ENCODE data around the gene BPTF.
"Not testable (repeated sequence)": the region's sequence is repeated elsewhere in the genome, so short reads cannot be mapped to it uniquely, and the experiment has no call there.

The BPTF gene

GRCh38 chr17:67863624-67864247, 38.4 kb downstream of the BPTF start:
- peaks cover 7% of the 10 kb centered on the region for H3K36me3 ChIP-seq (ENCODE audit: control insufficient read depth, insufficient read depth, low read length)
- H3K9ac ChIP-seq (ENCODE audit: low read depth, low read length): no peak overlapping the region
- H3K4me1 ChIP-seq (ENCODE audit: control insufficient read depth, insufficient read depth, low read length): no peaks in the 10 kb centered on the region
- H3K9me3 ChIP-seq (ENCODE audit: control insufficient read depth, insufficient read depth, low read length): no peaks in the 10 kb centered on the region
- H3K27me3 ChIP-seq (ENCODE audit: control insufficient read depth, insufficient read depth, low read length): no peaks in the 10 kb centered on the region
- no peak overlapping the region for H3K4me3 ChIP-seq (ENCODE audit: low read depth, low read length)

- Histone ChIP-seq H3K27me3 (ENCODE audit: control insufficient read depth, insufficient read depth, low read length) (no peaks in the 10 kb centered on the region), H3K4me3 (ENCODE audit: low read depth, low read length) (no peak overlapping the region)
Observed at GRCh38 chr17:67865438-67865837, 40.1 kb downstream of the BPTF start.

DNA sequence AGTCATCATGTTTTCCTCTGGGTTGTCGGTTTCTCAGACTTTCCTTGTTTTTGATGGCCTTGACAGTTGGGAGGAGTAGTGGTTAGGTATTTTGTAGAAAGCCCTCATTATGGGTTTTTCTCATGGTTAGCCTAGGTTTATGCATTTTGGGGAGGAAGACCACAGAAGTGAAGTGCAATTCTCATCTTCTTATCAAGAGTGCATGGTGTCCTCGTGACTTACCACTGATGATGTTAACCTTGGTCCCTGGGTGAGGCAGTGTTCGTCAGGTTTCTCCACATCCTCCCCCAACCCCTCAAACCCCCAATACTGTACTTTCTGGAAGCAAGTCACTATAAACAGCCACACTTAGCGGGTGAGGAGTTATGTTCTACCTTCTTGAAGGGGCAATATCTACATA, 42.3 kb downstream of the BPTF start:
- Histone ChIP-seq H3K27me3 (ENCODE audit: control insufficient read depth, insufficient read depth, low read length) (no peaks in the 10 kb centered on the region), H3K4me3 (ENCODE audit: low read depth, low read length) (no peak overlapping the region), H3K36me3 (ENCODE audit: control insufficient read depth, insufficient read depth, low read length) (peaks cover 11% of the 10 kb centered on the region), H3K9me3 (ENCODE audit: control insufficient read depth, insufficient read depth, low read length) (no peaks in the 10 kb centered on the region), H3K9ac (ENCODE audit: low read depth, low read length) (no peak overlapping the region), H3K4me1 (ENCODE audit: control insufficient read depth, insufficient read depth, low read length) (no peaks in the 10 kb centered on the region)

More at GRCh38 chr17:67865438-67865837, 40.1 kb downstream of the BPTF start:
- no peak overlapping the region for H3K9ac ChIP-seq (ENCODE audit: low read depth, low read length)
- H3K9me3 ChIP-seq (ENCODE audit: control insufficient read depth, insufficient read depth, low read length): no peaks in the 10 kb centered on the region
- H3K4me1 ChIP-seq (ENCODE audit: control insufficient read depth, insufficient read depth, low read length): no peaks in the 10 kb centered on the region
- H3K36me3 ChIP-seq (ENCODE audit: control insufficient read depth, insufficient read depth, low read length): peaks cover 11% of the 10 kb centered on the region

- Histone ChIP-seq H3K9ac (ENCODE audit: low read depth, low read length) (no peak overlapping the region), H3K36me3 (ENCODE audit: control insufficient read depth, insufficient read depth, low read length) (peaks cover 11% of the 10 kb centered on the region), H3K9me3 (ENCODE audit: control insufficient read depth, insufficient read depth, low read length) (no peaks in the 10 kb centered on the region), H3K4me1 (ENCODE audit: control insufficient read depth, insufficient read depth, low read length) (no peaks in the 10 kb centered on the region), H3K4me3 (ENCODE audit: low read depth, low read length) (no peak overlapping the region), H3K27me3 (ENCODE audit: control insufficient read depth, insufficient read depth, low read length) (no peaks in the 10 kb centered on the region)
Observed at GRCh38 chr17:67868176-67868575, 42.9 kb downstream of the BPTF start.

DNA sequence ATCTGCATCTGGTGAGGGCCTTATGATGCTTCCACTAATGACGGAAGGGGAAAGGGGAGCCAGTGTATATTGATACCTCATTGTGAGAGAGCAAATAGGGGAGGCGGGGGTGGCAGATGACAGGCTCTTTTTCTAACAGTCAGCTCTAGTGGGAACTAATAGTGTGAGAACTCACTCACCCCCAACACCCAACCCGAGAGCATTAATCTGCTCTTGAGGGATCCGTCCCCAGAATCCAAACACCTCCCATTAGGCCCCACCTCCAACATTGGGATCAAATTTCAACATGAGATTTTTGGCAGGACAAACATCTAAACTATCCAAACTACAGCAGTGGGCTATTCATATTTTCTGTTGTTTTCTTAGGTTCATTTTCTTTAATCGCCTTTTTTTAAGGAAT, 54.4 kb downstream of the BPTF start:
- Histone ChIP-seq H3K36me3 (ENCODE audit: control insufficient read depth, insufficient read depth, low read length) (peaks cover 11% of the 10 kb centered on the region), H3K4me1 (ENCODE audit: control insufficient read depth, insufficient read depth, low read length) (peaks cover 3% of the 10 kb centered on the region)

DNA sequence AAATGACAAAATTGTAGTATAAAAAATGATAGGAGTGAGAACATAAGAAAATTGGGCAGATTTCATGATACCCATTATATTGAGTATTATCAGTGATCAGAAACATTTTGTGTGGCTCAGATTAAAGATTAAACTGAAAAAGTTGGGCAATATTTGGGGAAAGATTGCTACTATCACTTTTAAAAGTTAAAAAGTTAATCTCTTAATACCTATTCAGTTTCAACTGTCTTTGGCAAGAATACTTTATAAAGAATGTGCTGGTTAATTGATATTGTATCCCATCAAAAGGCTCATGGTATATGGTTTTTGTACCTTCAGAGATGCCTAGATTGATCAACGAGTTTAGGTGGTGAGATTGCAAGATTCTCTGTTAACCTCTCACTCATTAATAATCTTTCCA, 55.8 kb downstream of the BPTF start:
- no peak overlapping the region for H3K4me3 ChIP-seq (ENCODE audit: low read depth, low read length)
- no peaks in the 10 kb centered on the region for H3K27me3 ChIP-seq (ENCODE audit: control insufficient read depth, insufficient read depth, low read length)
- peaks cover 3% of the 10 kb centered on the region for H3K4me1 ChIP-seq (ENCODE audit: control insufficient read depth, insufficient read depth, low read length)
- H3K9ac ChIP-seq (ENCODE audit: low read depth, low read length): no peak overlapping the region
- peaks cover 8% of the 10 kb centered on the region for H3K36me3 ChIP-seq (ENCODE audit: control insufficient read depth, insufficient read depth, low read length)
- H3K9me3 ChIP-seq (ENCODE audit: control insufficient read depth, insufficient read depth, low read length): no peaks in the 10 kb centered on the region

More for the DNA sequence above, 54.4 kb downstream of the BPTF start:
- Histone ChIP-seq H3K27me3 (ENCODE audit: control insufficient read depth, insufficient read depth, low read length) (no peaks in the 10 kb centered on the region), H3K9me3 (ENCODE audit: control insufficient read depth, insufficient read depth, low read length) (no peaks in the 10 kb centered on the region), H3K9ac (ENCODE audit: low read depth, low read length) (no peak overlapping the region), H3K4me3 (ENCODE audit: low read depth, low read length) (no peak overlapping the region)

DNA sequence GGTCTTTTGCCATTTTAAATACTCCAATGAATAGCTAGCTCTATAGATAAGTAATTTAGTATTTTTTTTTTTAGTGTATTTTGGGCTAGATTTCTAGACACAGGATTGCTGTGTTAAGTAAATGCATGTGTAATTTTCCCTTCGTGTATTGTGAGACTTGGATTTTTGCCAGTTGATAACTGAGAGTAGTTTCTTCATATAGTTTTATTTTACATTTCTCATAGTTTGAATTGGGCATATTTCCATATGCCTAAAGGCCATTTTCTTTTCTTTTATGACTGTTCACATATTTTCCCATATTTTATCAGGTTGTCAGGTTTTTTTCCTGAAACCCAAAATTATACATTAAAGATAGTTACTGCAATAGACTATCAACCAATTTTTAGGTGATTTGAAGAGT, 59.4 kb downstream of the BPTF start:
- H3K9me3 ChIP-seq (ENCODE audit: control insufficient read depth, insufficient read depth, low read length): no peaks in the 10 kb centered on the region
- H3K27me3 ChIP-seq (ENCODE audit: control insufficient read depth, insufficient read depth, low read length): no peaks in the 10 kb centered on the region
- H3K9ac ChIP-seq (ENCODE audit: low read depth, low read length): no peak overlapping the region
- no peaks in the 10 kb centered on the region for H3K4me1 ChIP-seq (ENCODE audit: control insufficient read depth, insufficient read depth, low read length)
- peaks cover 5% of the 10 kb centered on the region for H3K36me3 ChIP-seq (ENCODE audit: control insufficient read depth, insufficient read depth, low read length)
- no peak overlapping the region for H3K4me3 ChIP-seq (ENCODE audit: low read depth, low read length)

DNA sequence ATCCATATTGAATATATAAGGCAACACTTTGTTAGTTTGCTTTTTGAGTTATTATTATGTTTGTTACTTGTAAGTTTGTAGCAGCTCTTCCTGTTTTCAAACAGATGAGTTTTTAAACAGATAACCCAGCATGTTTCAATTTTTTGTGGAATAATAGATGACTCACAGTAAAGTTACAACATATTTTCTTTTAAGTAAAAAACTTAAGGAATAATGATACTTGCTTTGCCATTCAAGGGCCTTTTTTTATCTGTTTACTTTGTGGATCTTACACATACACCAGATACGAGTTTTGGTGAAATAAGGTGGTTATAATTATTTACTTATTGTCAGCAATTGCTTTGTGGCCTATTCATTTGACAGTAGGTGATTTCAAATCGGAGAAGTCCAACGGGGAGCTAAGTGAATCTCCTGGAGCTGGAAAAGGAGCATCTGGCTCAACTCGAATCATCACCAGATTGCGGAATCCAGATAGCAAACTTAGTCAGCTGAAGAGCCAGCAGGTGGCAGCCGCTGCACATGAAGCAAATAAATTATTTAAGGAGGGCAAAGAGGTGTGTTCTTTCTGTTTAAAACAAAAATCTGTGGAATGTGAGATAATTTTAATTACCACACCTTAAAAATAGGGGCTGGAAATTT, 66.3 kb downstream of the BPTF start:
- Histone ChIP-seq H3K4me1 (ENCODE audit: control insufficient read depth, insufficient read depth, low read length) (no peaks in the 10 kb centered on the region), H3K36me3 (ENCODE audit: control insufficient read depth, insufficient read depth, low read length) (peaks cover 27% of the 10 kb centered on the region), H3K9me3 (ENCODE audit: control insufficient read depth, insufficient read depth, low read length) (no peaks in the 10 kb centered on the region), H3K4me3 (ENCODE audit: low read depth, low read length) (no peak overlapping the region), H3K9ac (ENCODE audit: low read depth, low read length) (no peak overlapping the region), H3K27me3 (ENCODE audit: control insufficient read depth, insufficient read depth, low read length) (no peaks in the 10 kb centered on the region)

DNA sequence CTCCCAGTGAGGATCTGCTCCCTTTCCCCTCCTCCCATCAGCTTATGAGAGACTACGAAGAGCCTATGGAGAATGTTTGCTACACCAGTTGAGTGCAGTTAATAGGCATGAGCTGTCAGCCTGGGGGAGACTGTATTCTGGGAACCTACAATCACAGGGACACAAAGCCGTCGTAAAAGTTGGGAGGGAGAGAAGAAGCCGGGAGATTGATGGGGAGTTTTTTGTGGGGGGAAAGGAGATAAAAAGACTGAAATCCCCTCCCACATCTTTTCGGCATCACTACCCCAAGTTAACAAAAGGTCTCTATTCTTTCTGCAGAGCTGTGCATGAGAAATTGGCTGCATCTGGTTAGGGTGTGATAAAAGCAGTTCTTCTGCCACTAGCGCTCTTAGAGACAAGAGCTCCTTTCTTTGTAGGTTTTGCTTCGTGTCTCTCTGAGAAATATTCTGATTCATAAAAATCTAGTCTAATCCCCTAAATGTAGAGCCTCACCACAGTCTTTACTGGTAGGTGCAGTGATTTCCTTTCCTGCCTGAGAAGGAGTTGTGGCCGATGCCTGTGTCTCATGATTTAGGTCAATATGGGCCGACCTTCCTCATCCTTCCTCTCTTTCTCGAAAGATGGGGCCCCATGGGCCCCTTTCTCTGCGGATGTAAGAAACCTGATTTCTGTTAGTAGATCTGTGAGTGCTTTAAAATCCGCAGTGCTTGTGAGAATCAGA, 77.4 kb downstream of the BPTF start:
- Histone ChIP-seq H3K9me3 (ENCODE audit: control insufficient read depth, insufficient read depth, low read length) (no peaks in the 10 kb centered on the region), H3K4me3 (ENCODE audit: low read depth, low read length) (no peak overlapping the region), H3K9ac (ENCODE audit: low read depth, low read length) (no peak overlapping the region), H3K27me3 (ENCODE audit: control insufficient read depth, insufficient read depth, low read length) (no peaks in the 10 kb centered on the region), H3K36me3 (ENCODE audit: control insufficient read depth, insufficient read depth, low read length) (peaks cover 17% of the 10 kb centered on the region), H3K4me1 (ENCODE audit: control insufficient read depth, insufficient read depth, low read length) (no peaks in the 10 kb centered on the region)

DNA sequence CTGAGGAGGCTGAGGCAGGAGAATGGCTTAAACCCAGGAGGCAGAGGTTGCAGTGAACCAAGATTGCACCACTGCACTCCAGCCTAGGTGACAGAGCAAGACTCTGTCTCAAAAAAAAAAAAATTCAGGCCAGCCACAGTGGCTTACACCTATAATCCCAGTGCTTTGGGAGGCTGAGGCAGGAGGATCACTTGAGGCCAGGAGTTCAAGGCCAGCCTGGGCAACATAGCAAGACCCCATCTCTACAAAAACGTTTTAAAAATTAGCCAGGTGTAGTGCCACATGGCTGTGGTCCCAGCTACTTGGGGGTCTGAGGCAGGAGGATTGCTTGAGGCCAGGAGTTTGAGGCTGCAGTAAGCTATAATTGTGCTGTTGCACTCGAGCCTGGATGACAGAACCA, 80.0 kb downstream of the BPTF start:
- H3K4me3 ChIP-seq (ENCODE audit: low read depth, low read length); H3K27me3 ChIP-seq (ENCODE audit: control insufficient read depth, insufficient read depth, low read length); H3K9ac ChIP-seq (ENCODE audit: low read depth, low read length); H3K4me1 ChIP-seq (ENCODE audit: control insufficient read depth, insufficient read depth, low read length); H3K9me3 ChIP-seq (ENCODE audit: control insufficient read depth, insufficient read depth, low read length): not testable (repeated sequence)
- H3K36me3 ChIP-seq (ENCODE audit: control insufficient read depth, insufficient read depth, low read length): peaks cover 22% of the 10 kb centered on the region

DNA sequence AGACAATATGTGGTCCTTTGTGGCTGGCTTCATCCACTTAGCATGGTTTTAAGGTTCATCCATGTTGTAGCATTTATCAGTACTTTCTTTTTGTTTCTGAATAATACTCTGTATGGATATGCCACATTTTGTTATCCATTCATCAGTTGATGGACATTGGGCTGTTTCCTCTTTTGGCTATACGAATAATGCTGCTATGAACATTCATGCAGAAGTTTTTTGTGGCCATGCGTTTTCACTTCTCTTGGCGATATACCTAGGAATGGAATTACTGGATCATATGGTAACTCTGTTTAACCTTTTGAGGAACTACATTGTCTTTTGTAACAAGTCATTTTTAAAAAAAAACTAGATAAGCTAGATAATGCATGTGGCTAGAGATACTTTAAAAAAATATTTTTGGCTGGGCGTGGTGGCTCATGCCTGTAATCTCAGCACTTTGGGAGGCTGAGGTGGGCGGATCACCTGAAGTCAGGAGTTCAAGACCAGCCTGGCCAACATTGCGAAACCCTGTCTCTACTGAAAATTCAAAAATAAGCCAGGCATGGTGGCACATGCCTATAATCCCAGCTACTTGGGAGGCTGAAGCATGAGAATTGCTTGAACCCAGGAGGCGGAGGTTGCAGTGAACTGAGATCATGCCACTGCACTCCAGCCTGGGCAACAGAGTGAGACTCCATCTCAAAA, 85.0 kb downstream of the BPTF start:
- H3K9ac ChIP-seq (ENCODE audit: low read depth, low read length); H3K9me3 ChIP-seq (ENCODE audit: control insufficient read depth, insufficient read depth, low read length); H3K4me1 ChIP-seq (ENCODE audit: control insufficient read depth, insufficient read depth, low read length); H3K4me3 ChIP-seq (ENCODE audit: low read depth, low read length); H3K27me3 ChIP-seq (ENCODE audit: control insufficient read depth, insufficient read depth, low read length): not testable (repeated sequence)
- peaks cover 37% of the 10 kb centered on the region for H3K36me3 ChIP-seq (ENCODE audit: control insufficient read depth, insufficient read depth, low read length)

All from iPS-15b (cell line).